Common myeloid progenitor, CD34-positive (primary cell): ENCODE results near the gene CAND1.

Source experiments
- CTCF ChIA-PET: fragments of 350-600 bp; sonication (Branson Sonifier 250); formaldehyde crosslinking; loops from one replicate; lab custom pipeline; 2021; ENCODE audit warnings: antibody characterized with exemption; lab: Charles Lee
- POLR2A ChIA-PET: fragments of 350-600 bp; sonication (Branson Sonifier 250); formaldehyde crosslinking; loops from one replicate; lab custom pipeline; 2021; ENCODE audit warnings: antibody characterized with exemption; lab: Charles Lee
- DNase-seq, 3 donors: peaks; one replicate each; pipeline versions ENCODE4 v3.0.0 to v3.0.0-alpha.2; 2013
- H3K27ac ChIP-seq, 2 experiments: 1 replicate in 1 of 2; 2 replicates in 1 of 2; pipeline ENCODE4 v1.7.0; 2013; ENCODE audit warnings: inconsistent platforms in 2 of 2, low read length in 2 of 2, mild to moderate bottlenecking in 2 of 2, low read depth in 1 of 2, moderate library complexity in 1 of 2; ENCODE audit not compliant: severe bottlenecking in 2 of 2, insufficient read depth in 1 of 2, poor library complexity in 1 of 2
- H3K27me3 ChIP-seq, 5 experiments: replicated peaks in 2 of 5; 1 replicate in 3 of 5; 2 replicates in 2 of 5; pipeline versions ENCODE4 v1.6.1 to v1.7.0; 2013; ENCODE audit warnings: low read length in 4 of 5, mild to moderate bottlenecking in 2 of 5, moderate library complexity in 2 of 5, inconsistent platforms in 1 of 5; ENCODE audit not compliant: insufficient read depth in 5 of 5, control insufficient read depth in 4 of 5
- H3K36me3 ChIP-seq, 4 experiments: 1 replicate in 2 of 4; 2 replicates in 2 of 4; pipeline versions ENCODE4 v1.6.1 to v1.7.0; 2013; ENCODE audit warnings: low read length in 3 of 4, control low read depth in 1 of 4, mild to moderate bottlenecking in 1 of 4; ENCODE audit not compliant: control insufficient read depth in 4 of 4, insufficient read depth in 4 of 4
- H3K4me1 ChIP-seq, 4 experiments: 1 replicate in 3 of 4; 2 replicates in 1 of 4; pipeline versions ENCODE4 v1.6.1 to v1.7.1; 2013; ENCODE audit warnings: low read length in 3 of 4, mild to moderate bottlenecking in 3 of 4, control low read depth in 1 of 4, inconsistent platforms in 1 of 4, moderate library complexity in 1 of 4; ENCODE audit not compliant: control insufficient read depth in 4 of 4, insufficient read depth in 4 of 4; ENCODE audit errors: control extremely low read depth in 1 of 4
- H3K4me3 ChIP-seq, 7 experiments: 1 replicate in 4 of 7; 2 replicates in 3 of 7; pipeline versions ENCODE4 v1.5.1 to v1.7.0; 2013; ENCODE audit warnings: mild to moderate bottlenecking in 7 of 7, low read length in 6 of 7, moderate library complexity in 6 of 7, inconsistent platforms in 2 of 7, low read depth in 2 of 7, control low read depth in 1 of 7; ENCODE audit not compliant: insufficient read depth in 4 of 7, control insufficient read depth in 1 of 7; ENCODE audit errors: extremely low read depth in 1 of 7
- H3K9me3 ChIP-seq, 5 experiments: 1 replicate in 4 of 5; 2 replicates in 1 of 5; pipeline versions ENCODE4 v1.6.1 to v1.7.1; 2013; ENCODE audit warnings: low read length in 4 of 5, mild to moderate bottlenecking in 2 of 5, inconsistent platforms in 1 of 5, low read depth in 1 of 5, moderate library complexity in 1 of 5; ENCODE audit not compliant: control insufficient read depth in 4 of 5, insufficient read depth in 2 of 5; ENCODE audit errors: control extremely low read depth in 1 of 5
- WGBS: methylation state at CpG from one replicate; pipeline ENCODE4 v1.1.5; 2013; ENCODE audit not compliant: insufficient coverage; 5-methylcytosine and 5-hydroxymethylcytosine counted together

The CAND1 gene

DNA sequence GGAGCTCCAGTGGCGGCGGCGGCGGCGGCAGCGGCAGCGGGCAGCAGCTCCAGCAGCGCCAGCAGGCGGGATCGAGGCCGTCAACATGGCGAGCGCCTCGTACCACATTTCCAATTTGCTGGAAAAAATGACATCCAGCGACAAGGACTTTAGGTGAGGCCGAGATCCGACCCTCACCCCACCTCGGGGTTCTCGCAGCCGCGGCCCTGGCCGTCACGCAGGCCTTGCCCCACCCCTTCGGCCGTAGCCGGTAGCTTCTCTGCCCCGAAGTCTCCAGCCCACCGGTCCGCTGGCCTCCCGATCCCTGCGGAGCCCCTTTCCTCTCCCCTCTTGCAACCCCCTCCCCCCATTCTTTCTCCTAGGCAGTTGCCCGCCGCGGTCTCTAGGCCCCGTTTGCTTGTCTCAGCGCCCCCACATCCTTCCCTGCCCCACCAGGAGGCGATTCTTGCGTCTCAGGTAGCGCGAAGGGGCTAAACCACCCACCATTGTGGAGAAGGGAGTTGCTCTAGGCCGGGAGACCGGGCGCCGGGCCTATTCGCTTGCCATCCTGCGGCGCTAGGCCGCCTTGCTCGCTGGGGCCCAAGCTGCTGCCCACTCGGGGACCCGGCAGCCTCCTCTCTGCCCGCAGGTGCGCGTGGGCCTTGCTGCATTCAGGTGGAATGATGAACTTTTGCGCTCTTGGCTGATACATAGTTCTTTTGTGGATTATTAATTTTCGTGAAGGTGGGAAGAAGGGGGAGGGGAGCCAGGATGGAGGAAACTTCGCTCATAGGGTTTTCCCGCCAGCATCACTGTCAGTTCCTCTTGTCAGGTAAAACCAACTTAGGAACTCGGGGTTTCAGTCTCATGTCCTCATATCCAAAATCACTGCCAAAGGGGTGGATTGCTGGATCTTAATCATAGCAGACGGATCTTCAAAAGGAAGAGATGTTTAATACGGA is 745 bp downstream of the CAND1 start:
- under 1% methylated on average over 57 of the region's 61 CpGs for WGBS

DNA sequence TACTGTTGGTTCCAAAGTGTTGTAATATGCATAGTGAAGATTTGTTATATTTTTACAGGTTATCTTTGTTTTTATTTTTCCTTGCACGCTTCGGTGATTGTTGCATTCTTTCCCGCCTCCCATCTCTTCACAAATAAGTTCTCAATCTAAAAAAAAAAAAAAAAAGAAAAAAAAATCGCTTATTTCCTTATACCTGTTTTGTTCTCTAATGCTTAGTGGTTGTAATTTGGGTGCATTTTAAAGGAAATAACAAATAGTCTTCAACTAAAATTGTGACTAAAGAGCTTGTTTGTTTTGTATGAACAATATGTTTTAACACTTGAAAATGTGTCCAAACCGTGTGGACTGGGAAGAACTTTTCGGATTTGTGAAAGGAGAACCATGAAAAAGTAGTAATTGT is 1.5 kb downstream of the CAND1 start:
- Histone ChIP-seq H3K27ac (peak overlapping the region; percentile 94 to 98), H3K9me3 (no peaks in the 10 kb centered on the region), H3K4me1 (peaks cover 7 to 43% (median 17%) of the 10 kb centered on the region in 4 experiments), H3K27me3 (no peaks in the 10 kb centered on the region), H3K36me3 (peaks cover 0 to 6% (median 0%) of the 10 kb centered on the region in 4 experiments), H3K4me3 (peak overlapping the region in 6 of 7 experiments; percentile 83 to 97 (median 92))
- no peak for DNase-seq
- no CpG with 5 or more reads among the region's 6 CpGs for WGBS
- POLR2A ChIA-PET: interaction anchor here (0.7 kb wide), 1 partner anchor 16 kb away, joined by 3 read pairs; no protein-coding TSS in a partner anchor
- CTCF ChIA-PET: interaction anchor here (1.8 kb wide), 1 partner anchor 45 kb away, joined by 4 read pairs; no protein-coding TSS in a partner anchor

More for the DNA sequence above, 745 bp downstream of the CAND1 start:
- ChIA-PET CTCF (interaction anchor here (1.2 to 2.0 kb wide), 7 partner anchors 9 to 1309 kb away, joined by 3 to 11 read pairs (median 4); no protein-coding TSS in a partner anchor), POLR2A (interaction anchor here (0.7 to 1.4 kb wide), 3 partner anchors 11 to 35 kb away, joined by 3 read pairs; no protein-coding TSS in a partner anchor)
- peak; percentile 54 to 79 (median 65) for DNase-seq
- no peaks in the 10 kb centered on the region for H3K9me3 ChIP-seq
- peak overlapping the region; percentile 94 to 98 for H3K27ac ChIP-seq
- peak overlapping the region; percentile 83 to 97 (median 93) for H3K4me3 ChIP-seq
- peaks cover 5 to 41% (median 17%) of the 10 kb centered on the region in 4 experiments for H3K4me1 ChIP-seq
- no peaks in the 10 kb centered on the region for H3K27me3 ChIP-seq
- H3K36me3 ChIP-seq: peaks cover 0 to 2% (median 0%) of the 10 kb centered on the region in 4 experiments

DNA sequence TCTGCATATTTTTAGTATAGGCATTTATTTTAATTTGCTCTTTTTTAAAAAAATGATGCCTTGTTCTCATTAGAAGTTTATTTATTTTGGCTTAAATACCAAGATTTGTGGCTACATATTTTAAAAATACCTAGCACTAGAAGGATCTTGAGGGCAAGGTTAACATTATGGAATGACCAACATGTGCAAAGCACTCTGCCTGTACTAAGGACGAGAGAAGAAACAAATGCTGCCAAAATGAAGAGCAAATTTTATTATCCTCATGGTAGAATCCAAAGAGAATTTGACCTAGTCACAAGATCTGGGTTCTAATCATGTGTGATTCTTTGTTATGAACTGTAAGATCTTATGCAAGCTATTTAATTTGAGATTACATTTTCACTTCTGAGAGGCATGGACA is 2.8 kb downstream of the CAND1 start:
- H3K27me3 ChIP-seq: no peaks in the 10 kb centered on the region
- peak overlapping the region in 1 of 2 experiments; percentile 98 for H3K27ac ChIP-seq
- peaks cover 0 to 9% (median 0%) of the 10 kb centered on the region in 4 experiments for H3K36me3 ChIP-seq
- H3K9me3 ChIP-seq: no peaks in the 10 kb centered on the region
- CTCF ChIA-PET: no interaction called here
- peak overlapping the region in 1 of 7 experiments; percentile 93 for H3K4me3 ChIP-seq
- no peak for DNase-seq
- H3K4me1 ChIP-seq: peaks cover 7 to 48% (median 19%) of the 10 kb centered on the region in 4 experiments
- no CpG with 5 or more reads among the region's 1 CpG for WGBS
- POLR2A ChIA-PET: no interaction called here

DNA sequence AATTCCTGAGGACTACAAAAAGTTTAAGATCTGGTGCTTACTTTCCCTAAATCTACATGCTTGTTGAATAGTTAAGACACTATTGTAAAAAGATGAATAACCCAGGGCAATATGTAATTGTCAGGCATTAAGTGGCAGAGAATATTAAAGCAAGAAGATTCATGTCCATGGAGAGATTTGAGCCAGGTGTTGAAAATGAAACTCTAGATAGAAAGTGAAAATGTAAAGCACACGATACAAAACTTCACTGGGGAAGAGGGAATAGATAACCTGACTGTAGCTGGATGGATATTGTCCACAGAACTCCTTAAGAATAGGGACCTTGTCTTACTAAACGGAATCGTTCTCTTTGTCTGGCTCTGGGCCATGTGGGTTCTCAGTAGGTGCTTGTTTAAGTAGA is 5.0 kb downstream of the CAND1 start:
- Histone ChIP-seq H3K4me1 (peaks cover 7 to 38% (median 16%) of the 10 kb centered on the region in 4 experiments), H3K27ac (no peak overlapping the region), H3K4me3 (no peak overlapping the region), H3K27me3 (no peaks in the 10 kb centered on the region), H3K36me3 (peaks cover 0 to 22% (median 3%) of the 10 kb centered on the region in 4 experiments), H3K9me3 (no peaks in the 10 kb centered on the region)
- 93% methylated on average over 3 of the region's 3 CpGs for WGBS
- DNase-seq: no peak
- POLR2A ChIA-PET: no interaction called here
- CTCF ChIA-PET: interaction anchor here (1.4 kb wide), 1 partner anchor 13 kb away, joined by 4 read pairs; no protein-coding TSS in a partner anchor

DNA sequence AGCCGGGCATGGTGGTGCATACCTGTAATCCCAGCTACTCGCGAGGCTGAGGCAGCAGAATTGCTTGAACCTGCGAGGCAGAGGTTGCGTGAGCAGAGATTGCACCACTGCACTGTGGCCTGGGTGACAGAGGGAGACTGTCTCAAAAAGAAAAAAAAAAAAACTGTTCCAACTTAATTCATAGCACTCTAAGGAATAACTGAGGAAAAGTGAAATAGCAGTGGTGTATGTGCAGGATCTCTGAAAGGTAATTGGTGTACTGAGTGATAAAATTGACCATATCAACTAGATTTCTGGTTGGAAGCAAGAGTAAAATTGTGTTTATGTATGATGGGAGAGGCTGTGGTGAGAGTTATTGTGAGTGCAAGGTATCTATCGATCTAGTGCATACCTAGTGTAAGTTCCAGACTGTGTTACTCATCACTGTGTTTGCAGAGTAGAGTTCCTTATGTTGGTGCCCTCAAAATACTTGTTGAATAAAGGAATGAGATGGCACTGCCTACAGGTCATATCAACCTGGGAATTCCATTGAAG is 6.3 kb downstream of the CAND1 start:
- POLR2A ChIA-PET: no interaction called here
- Histone ChIP-seq H3K27me3 (no peaks in the 10 kb centered on the region), H3K4me1 (peaks cover 7 to 35% (median 15%) of the 10 kb centered on the region in 4 experiments), H3K27ac (no peak overlapping the region), H3K4me3 (no peak overlapping the region), H3K36me3 (peaks cover 0 to 22% (median 3%) of the 10 kb centered on the region in 4 experiments), H3K9me3 (no peaks in the 10 kb centered on the region)
- WGBS: 100% methylated on average over 3 of the region's 6 CpGs
- DNase-seq: no peak
- CTCF ChIA-PET: no interaction called here

DNA sequence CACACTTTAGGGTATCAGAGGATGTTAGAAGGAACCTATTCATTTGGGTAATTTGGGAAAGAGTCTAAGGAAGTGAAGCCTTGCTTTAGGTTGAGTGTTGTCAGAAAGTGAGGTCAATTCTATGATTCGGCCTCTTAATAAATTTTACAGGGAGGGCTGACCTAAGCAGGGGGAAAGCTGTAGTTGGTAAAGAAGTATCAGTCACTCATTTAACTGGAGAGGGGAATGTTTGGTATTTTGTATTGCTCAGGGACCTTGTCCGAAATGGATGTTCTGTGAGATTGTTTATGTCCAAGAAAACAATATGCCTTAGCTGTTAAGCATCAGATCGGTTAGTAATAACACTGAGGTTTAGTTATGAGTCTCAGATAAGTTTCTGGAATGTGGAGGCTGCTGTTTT is 7.3 kb downstream of the CAND1 start:
- ChIA-PET CTCF (interaction anchor here (1.3 kb wide), 1 partner anchor 25 kb away, joined by 3 read pairs; no protein-coding TSS in a partner anchor), POLR2A (no interaction called here)
- H3K27me3 ChIP-seq: no peaks in the 10 kb centered on the region
- no peak overlapping the region for H3K27ac ChIP-seq
- H3K36me3 ChIP-seq: peaks cover 0 to 22% (median 3%) of the 10 kb centered on the region in 4 experiments
- no peak overlapping the region for H3K4me3 ChIP-seq
- H3K4me1 ChIP-seq: peaks cover 6 to 25% (median 9%) of the 10 kb centered on the region in 4 experiments
- 76% methylated on average over 3 of the region's 3 CpGs for whole genome bisulfite sequencing
- DNase-seq: no peak
- no peaks in the 10 kb centered on the region for H3K9me3 ChIP-seq
